K562 (cell line): Measurements from ENCODE around the gene PAIP2. TPM values are rescaled to one million over a fixed set of nuclear protein-coding genes. Genes with fewer than 3 reads are reported as not detected.
A peak's percentile ranks its signal among the peaks of the same experiment; 100 is the strongest.

Experiments
- ARNT ChIP-seq, 2 experiments: fragments of 450-650 bp; IDR thresholded peaks; 2 replicates each; pipeline ENCODE4 v1.6.1; 2016; ENCODE audit warnings: mild to moderate bottlenecking in 1 of 2
- ATF2 ChIP-seq: sonication (generic); formaldehyde crosslinking; IDR thresholded peaks from 2 replicates; pipeline ENCODE4 v1.8.1; 2022; ENCODE audit warnings: missing genetic modification reagents
- CEBPZ ChIP-seq: fragments of 150-350 bp; IDR thresholded peaks from 2 replicates; pipeline ENCODE4 v1.6.1; 2014; ENCODE audit warnings: low read depth, mild to moderate bottlenecking, low read length, borderline replicate concordance
- HMGXB4 ChIP-seq: sonication (generic); formaldehyde crosslinking; IDR thresholded peaks from 2 replicates; pipeline ENCODE4 v1.8.1; 2023; ENCODE audit warnings: mild to moderate bottlenecking, missing genetic modification reagents
- KAT8 ChIP-seq: fragments of 450-650 bp; IDR thresholded peaks from 2 replicates; pipeline ENCODE4 v1.6.1; 2016; ENCODE audit warnings: low read depth, mild to moderate bottlenecking
- NONO ChIP-seq, 2 experiments: fragments of 200-400 bp in 1 of 2; fragments of 450-650 bp in 1 of 2; formaldehyde crosslinking in 1 of 2; IDR thresholded peaks; 2 replicates each; pipeline ENCODE4 v1.6.1; 2017; ENCODE audit warnings: low read depth in 2 of 2, mild to moderate bottlenecking in 2 of 2, moderate library complexity in 2 of 2, low read length in 1 of 2
- RAD21 ChIP-seq, 2 experiments: fragments of 250-450 bp in 1 of 2; fragments of 450-650 bp in 1 of 2; sonication (Bioruptor Pico) in 1 of 2; formaldehyde crosslinking in 1 of 2; IDR thresholded peaks in 1 of 2; conservative IDR thresholded peaks in 1 of 2; 2 replicates each; pipeline versions ENCODE4 v1.4.0 to v1.8.0; 2020 to 2022; ENCODE audit warnings: mild to moderate bottlenecking in 2 of 2, moderate library complexity in 1 of 2
- RHOXF2B ChIP-seq: fragments of 250-450 bp; sonication (Bioruptor Pico); conservative IDR thresholded peaks from 2 replicates; pipeline ENCODE4 v1.5.1; 2021
- TEAD4 ChIP-seq, 2 experiments: sonication (generic) in 1 of 2; formaldehyde crosslinking in 1 of 2; IDR thresholded peaks; 2 replicates each; pipeline versions ENCODE4 v1.6.1 to v1.8.0; 2012 to 2022; ENCODE audit warnings: borderline replicate concordance in 1 of 2, inconsistent platforms in 1 of 2, low read length in 1 of 2, mild to moderate bottlenecking in 1 of 2, missing genetic modification reagents in 1 of 2
- THAP12 ChIP-seq: fragments of 250-450 bp; sonication (Bioruptor Pico); IDR thresholded peaks from 2 replicates; pipeline ENCODE4 v1.9.0; 2021; ENCODE audit warnings: mild to moderate bottlenecking, inconsistent platforms
- ZFX ChIP-seq: sonication (generic); formaldehyde crosslinking; IDR thresholded peaks from 2 replicates; pipeline ENCODE4 v1.8.0; 2022; ENCODE audit warnings: mild to moderate bottlenecking, missing genetic modification reagents, moderate library complexity
- ZKSCAN8 ChIP-seq: fragments of 200-800 bp; sonication (Bioruptor generic); IDR thresholded peaks from 2 replicates; pipeline ENCODE4 v1.6.1; 2016; ENCODE audit warnings: missing genetic modification characterization, missing compliant biosample characterization
- ZNF146 ChIP-seq: IDR thresholded peaks from one replicate; pipeline ENCODE4 v1.6.1; 2018; ENCODE audit warnings: missing compliant biosample characterization; ENCODE audit not compliant: unreplicated experiment
- ZNF217 ChIP-seq: sonication (generic); formaldehyde crosslinking; IDR thresholded peaks from 2 replicates; pipeline ENCODE4 v1.8.0; 2022; ENCODE audit warnings: mild to moderate bottlenecking, missing genetic modification reagents
- ZNF354B ChIP-seq: fragments of 250-450 bp; sonication (Bioruptor Pico); IDR thresholded peaks from 2 replicates; pipeline ENCODE4 v1.4.0; 2020
- polyA plus RNA-seq, 8 experiments: library from polyadenylated mRNA; depleted of rRNA in 4 of 8; stranded (reverse) in 5 of 8; unstranded in 3 of 8; fragments of >200 nt; fragmentation: Nextera tagmentation in 2 of 8; fragmentation: Illumina TruSeq in 1 of 8; extraction: Ambion mirVana in 2 of 8; extraction: Trizol in 1 of 8; gene quantifications; 2 replicates each; pipeline versions ENCODE4 v1.2.1 to v1.2.3, GENCODE V29; 2011 to 2014; ENCODE audit warnings: inconsistent platforms in 1 of 8, missing spikeins in 1 of 8
- total RNA-seq, 7 experiments: library from RNA; depleted of rRNA in 6 of 7; stranded (reverse); fragments of >200 nt in 6 of 7; fragmentation: Illumina TruSeq in 2 of 7; extraction: Trizol in 2 of 7; gene quantifications; 2 replicates each; pipeline versions ENCODE4 v1.2.1 to v1.2.3, GENCODE V29; 2011 to 2021; ENCODE audit warnings: low replicate concordance in 1 of 7

The PAIP2 gene
- total and polyA plus RNA-seq, 9 of the 15 experiments (the other 6 are each of a cell fraction or from before 2014, with no cell fraction given): 78.3 to 187 (median 128) TPM

GRCh38 chr5:139403787-139404483, 62.3 kb downstream of the PAIP2 start, which contains the start of gene SPATA24 (continued):
- TF ChIP-seq NONO (IDR thresholded peaks at IDR 0.05; ENCODE audit: low read depth in 2 of 2, low read length in 1 of 2): 0 out of 4 replicates have a peak, but pooled peaks of 1 of the 2 experiments have one; percentile 43
- TF ChIP-seq ZNF354B: no peak
- no peak; the same call in 1 of the 2 replicates for TF ChIP-seq HMGXB4 (CRISPR knock-in tag)
- no peak for TF ChIP-seq ATF2
- TF ChIP-seq ARNT (IDR thresholded peaks at IDR 0.05): no peak
- TF ChIP-seq ZFX (CRISPR knock-in tag): peak; percentile 51
- no peak for TF ChIP-seq RHOXF2B (CRISPR knock-in tag)
- no peak for TF ChIP-seq KAT8
- TF ChIP-seq THAP12: no peak
- no peak for TF ChIP-seq ZNF146
- no peak for TF ChIP-seq RAD21 (CRISPR knock-in tag; conservative IDR thresholded peaks at IDR 0.05 in 1 of 2, IDR thresholded peaks at IDR 0.05 in 1 of 2)
- no peak for TF ChIP-seq CEBPZ
- 0 out of 2 replicates have a peak, but pooled peaks have one; percentile 22 for TF ChIP-seq TEAD4 (IDR thresholded peaks at IDR 0.05; ENCODE audit: low read length)
- TF ChIP-seq TEAD4 (CRISPR knock-in tag; IDR thresholded peaks at IDR 0.05; ENCODE audit: borderline replicate concordance): no peak
- TF ChIP-seq ZKSCAN8 (CRISPR knock-in tag): no peak
- no peak for TF ChIP-seq ZNF217 (CRISPR knock-in tag)
